Stimulated activated CD8-positive, alpha-beta memory T cell treated with anti-CD3 and anti-CD28 coated beads, Interleukin-12 subunit alpha, Interleukin-12 subunit beta, amount 100 ng/mL, for 1 hour (primary cell): ENCODE results near the gene RIMKLB.
"Not testable (repeated sequence)": the region's sequence is repeated elsewhere in the genome, so short reads cannot be mapped to it uniquely, and the experiment has no call there.

ENCODE experiments used
- DNase-seq: peaks from one replicate; pipeline ENCODE4 v3.0.0-alpha.2; 2020; ENCODE audit warnings: low read depth

The RIMKLB gene

GRCh38 chr12:8695116-8695515 lies 2.7 kb upstream of the RIMKLB start:
- no peak for DNase-seq

GRCh38 chr12:8696442-8697090 lies 1.2 kb upstream of the RIMKLB start:
- no peak for DNase-seq

GRCh38 chr12:8697120-8697475 lies 693 bp upstream of the RIMKLB start:
- DNase-seq = no peak

GRCh38 chr12:8698132-8698851 lies 501 bp downstream of the RIMKLB start:
- peak; percentile 28 for DNase-seq

- no peak for DNase-seq
These were observed 1.1 kb downstream of the RIMKLB start for GRCh38 chr12:8698879-8699278.

GRCh38 chr12:8699714-8700113 lies 1.9 kb downstream of the RIMKLB start:
- DNase-seq = no peak

GRCh38 chr12:8701046-8701660 lies 3.4 kb downstream of the RIMKLB start:
- DNase-seq = no peak

GRCh38 chr12:8702159-8702558 lies 4.4 kb downstream of the RIMKLB start:
- DNase-seq = no peak

GRCh38 chr12:8709124-8709830 lies 11.5 kb downstream of the RIMKLB start:
- no peak for DNase-seq

GRCh38 chr12:8712572-8712971 lies 14.8 kb downstream of the RIMKLB start:
- DNase-seq = no peak

- DNase-seq = no peak
These were observed 24.6 kb downstream of the RIMKLB start for GRCh38 chr12:8722286-8722800.

- no peak for DNase-seq
These were observed 37.1 kb downstream of the RIMKLB start for GRCh38 chr12:8734873-8735381.

- DNase-seq = no peak
These were observed 44.7 kb downstream of the RIMKLB start for GRCh38 chr12:8742501-8742900.

- not testable (repeated sequence) for DNase-seq
These were observed 45.3 kb downstream of the RIMKLB start for GRCh38 chr12:8743121-8743520.

GRCh38 chr12:8745631-8746030 lies 47.8 kb downstream of the RIMKLB start:
- not testable (repeated sequence) for DNase-seq

- DNase-seq = no peak
These were observed 48.3 kb downstream of the RIMKLB start for GRCh38 chr12:8746046-8746445.

GRCh38 chr12:8760076-8760475 lies 62.3 kb downstream of the RIMKLB start:
- DNase-seq = not testable (repeated sequence)

- not testable (repeated sequence) for DNase-seq
These were observed 64.9 kb downstream of the RIMKLB start for GRCh38 chr12:8762701-8763100.

GRCh38 chr12:8766121-8766520 lies 68.3 kb downstream of the RIMKLB start:
- not testable (repeated sequence) for DNase-seq

GRCh38 chr12:8770499-8770898 lies 72.7 kb downstream of the RIMKLB start:
- no peak for DNase-seq

GRCh38 chr12:8771072-8771471 lies 73.3 kb downstream of the RIMKLB start:
- no peak for DNase-seq

- no peak for DNase-seq
These were observed 75.7 kb downstream of the RIMKLB start for GRCh38 chr12:8773461-8773860.
